Breast epithelium (tissue), 3 donors: ENCODE measurements around the gene GPC6.

Experiments
- CTCF ChIP-seq, 3 donors: fragments of 450-650 bp; IDR thresholded peaks; one replicate each; pipeline ENCODE4 v1.5.1; 2016 to 2017; ENCODE audit warnings: antibody characterized with exemption in 3 of 3, mild to moderate bottlenecking in 3 of 3, moderate library complexity in 3 of 3
- POLR2AphosphoS5 ChIP-seq, 3 donors: sonication (generic); formaldehyde crosslinking; IDR thresholded peaks; one replicate each; pipeline ENCODE4 v1.6.1; 2017; ENCODE audit warnings: antibody characterized with exemption in 3 of 3

GRCh38 chr13:93765811-93766210, 539.2 kb downstream of the GPC6 start:
- no peak for TF ChIP-seq POLR2AphosphoS5 (IDR thresholded peaks at IDR 0.05)
- no peak for TF ChIP-seq CTCF (IDR thresholded peaks at IDR 0.05)
